SIG-M5 treated with dmso at 0.1 percent for 504 hours (cell line): Measurements from ENCODE around the gene TBX3.

Source experiments
- DNase-seq: peaks from one replicate; lab custom pipeline; 2025; ENCODE audit not compliant: unreplicated experiment; lab: John Stamatoyannopoulos, UW

TBX3 gene

DNA sequence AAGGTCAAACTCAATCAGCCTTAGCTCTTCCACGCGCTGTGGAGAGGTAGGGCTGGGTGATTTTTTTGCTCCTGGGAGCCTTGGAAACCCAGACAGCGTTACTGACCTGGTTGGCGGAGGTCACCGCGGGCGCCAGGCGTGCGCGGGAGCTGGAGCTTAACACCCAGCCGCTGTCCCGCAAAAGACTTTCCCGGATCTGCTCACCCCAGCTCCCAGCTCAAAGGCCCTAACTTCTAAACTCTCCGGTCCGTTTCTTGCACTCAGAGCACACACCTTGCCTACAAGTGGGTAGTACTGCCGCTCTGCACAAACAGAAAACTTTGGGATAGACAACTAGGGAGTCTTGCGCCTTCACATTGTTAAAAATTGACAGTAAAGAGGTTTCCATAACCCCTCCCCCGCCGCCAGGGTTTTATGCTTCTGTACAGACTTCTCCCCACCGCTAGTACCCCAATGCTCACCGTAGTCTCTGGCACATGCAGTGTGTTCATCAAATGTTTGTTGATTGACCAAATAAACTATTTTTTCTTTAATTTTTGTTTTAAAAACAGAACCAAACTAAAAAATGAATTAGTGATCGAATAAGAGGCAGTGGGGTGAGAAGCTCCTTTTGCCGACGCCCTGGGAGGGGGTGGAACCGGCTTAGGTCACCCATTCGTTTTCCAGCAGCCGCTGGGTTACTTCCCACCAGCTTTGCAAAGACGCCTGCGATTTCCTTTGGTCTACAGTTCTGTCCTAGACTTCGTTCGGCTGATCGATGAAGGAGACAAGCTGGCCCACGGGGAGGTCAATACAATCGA lies 12.7 kb upstream of the TBX3 start:
- no peak for DNase-seq

DNA sequence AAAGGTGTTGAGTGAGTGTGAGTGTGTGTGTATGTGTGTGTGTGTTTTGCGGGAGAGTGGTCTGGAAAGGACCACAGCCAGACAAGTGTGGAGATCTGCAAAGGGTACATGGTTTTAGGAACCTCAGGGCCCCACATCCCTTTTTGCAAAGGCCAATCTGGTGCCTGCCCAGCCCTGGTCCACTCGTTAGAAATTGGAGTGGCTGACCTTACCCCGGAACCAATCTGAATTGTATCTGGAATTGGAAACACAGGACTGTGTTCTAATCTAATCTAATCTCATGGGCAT lies 11.3 kb upstream of the TBX3 start:
- no peak for DNase-seq

DNA sequence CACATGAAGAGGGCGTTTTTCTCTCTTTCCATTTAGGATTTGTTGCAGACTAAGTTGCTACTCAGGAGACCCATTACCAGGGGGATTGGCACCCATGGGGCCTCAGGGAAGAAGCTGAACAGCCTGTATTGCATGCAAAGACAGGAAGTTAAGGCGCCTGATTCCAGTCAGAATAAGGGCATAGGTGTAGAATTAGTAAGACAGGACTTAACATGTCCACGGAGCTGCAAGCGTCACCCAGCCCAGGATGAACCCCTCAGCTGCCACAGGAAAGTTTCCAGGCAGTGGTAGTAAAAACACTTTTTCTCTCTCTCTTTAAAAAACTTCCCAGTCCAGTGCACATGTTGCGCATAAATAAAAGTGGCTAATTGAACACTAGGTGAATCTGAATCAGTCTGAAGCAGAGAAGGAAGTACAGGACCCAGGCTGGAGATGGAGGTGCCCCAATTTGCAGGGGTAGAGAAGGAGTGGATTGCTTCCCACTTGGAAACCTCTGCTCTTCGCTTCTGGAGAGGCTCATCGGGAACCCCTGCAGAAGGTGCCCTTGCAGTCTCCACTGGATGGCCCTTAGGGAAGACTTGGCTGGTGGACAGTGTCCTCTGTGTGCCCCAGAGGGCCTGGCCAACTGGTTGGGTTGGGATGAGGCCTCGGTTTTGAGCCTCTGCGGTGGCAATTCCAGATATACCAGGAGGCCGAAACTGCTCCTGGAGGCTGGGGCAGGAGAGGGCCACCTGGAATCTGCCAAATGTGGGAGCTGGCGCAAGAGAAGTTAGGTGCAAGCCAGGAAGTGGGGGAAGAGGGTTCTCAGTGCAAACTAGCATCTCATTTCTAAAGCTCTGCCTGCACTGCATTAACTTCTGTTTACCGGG lies 10.7 kb upstream of the TBX3 start:
- DNase-seq: no peak

DNA sequence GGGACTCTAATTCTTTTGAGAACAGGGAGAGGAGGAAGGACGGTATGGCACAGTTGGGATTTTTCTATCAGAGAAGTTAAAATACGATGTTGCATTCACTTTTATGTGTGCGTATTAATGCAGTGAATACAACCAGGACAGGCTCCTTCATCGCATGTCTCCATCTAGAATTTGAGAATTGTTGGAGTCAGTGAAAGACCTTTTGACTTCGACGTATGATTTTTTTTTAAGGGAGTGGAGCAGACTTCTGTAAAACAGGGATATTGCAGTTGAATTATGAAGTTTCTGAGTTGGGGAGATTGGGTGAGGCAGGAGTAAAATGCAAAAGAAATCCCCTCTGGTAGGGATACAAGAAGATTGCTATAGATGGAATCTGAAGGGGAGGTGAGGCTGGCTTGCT lies 9.6 kb upstream of the TBX3 start:
- DNase-seq: no peak

DNA sequence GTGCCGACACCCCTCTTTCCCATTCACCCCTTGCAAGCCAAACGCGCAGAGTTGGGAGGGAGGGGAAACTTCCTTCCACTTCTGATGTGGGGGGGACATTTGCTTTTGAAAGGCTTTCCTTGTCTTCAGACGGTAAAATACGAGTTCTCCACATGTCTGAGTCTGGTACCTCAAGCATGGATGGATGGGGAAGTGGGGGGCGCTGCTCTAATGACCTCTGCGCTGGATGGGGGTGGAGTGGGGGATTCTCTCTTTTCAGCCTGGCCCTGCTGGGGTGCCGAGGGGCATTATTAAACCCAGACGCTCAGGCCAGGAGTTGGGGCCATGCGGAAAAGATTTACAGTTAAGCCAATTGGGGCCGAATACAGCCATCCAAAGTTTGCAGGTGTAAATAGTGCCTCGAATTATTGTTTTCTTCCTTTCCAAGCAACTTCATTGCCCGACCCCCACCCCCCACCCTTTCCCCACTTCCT lies 9.1 kb upstream of the TBX3 start:
- DNase-seq: no peak

DNA sequence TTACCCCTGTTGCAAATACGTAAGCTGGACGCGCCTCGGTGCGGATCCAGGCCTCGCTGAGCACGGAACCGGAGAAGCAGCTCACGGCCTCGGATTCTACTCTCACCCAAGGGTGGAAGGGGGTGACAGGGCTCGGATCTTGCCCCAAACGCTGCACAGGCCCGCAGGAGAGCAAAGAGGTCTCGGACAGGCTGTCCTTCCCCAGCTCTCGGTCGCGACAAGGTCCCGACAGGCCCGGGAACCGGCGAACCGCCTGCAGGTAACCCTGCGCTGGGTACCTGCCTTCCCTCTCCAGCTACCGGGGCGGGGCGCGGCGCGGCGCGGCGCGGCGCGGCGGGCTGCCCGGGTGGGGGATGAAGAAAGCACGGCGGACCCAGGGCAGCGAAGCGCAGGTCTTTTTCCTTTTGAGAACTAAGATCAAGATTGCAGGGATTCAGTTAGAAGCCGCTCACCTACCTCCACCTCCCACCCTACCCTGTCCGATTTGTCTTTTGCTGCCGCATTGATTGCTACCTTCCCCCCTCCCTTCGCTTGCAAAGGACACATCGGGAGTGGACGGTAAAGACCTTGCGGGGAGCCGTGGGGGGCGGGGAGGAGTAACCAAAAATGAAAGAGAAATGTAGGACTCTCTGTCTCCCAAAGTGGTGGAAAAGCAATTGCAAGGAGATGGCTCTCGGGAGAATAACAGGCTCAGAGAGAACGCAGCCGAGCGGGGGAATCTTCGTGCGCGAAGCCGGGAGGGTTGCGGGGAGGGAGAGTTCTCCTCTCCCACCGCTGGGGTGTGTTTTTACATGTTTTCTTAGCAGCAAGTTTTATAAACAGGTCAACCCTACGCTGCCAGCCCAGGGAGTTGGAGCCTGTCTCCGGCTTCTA lies 8.4 kb upstream of the TBX3 start:
- DNase-seq: no peak

DNA sequence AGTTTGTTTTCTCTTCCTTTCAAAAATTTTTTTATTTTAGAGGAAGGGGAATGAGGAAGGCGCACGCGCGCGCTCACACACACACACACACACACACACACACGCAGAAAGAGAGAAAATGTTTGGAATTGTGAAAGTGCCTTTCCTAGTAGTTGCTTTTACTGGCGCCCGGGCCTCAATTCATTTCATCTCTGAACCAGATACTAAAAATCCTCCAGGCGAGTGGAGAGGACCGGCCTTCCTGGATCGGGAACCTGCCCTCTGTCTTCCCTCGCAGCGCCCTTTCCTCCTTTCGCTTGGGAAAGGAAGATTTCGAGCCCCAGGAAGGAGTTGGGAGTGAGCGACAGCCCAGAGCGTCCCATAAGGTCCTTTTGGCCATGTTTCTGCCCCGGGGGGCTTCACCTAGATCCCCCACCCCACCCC lies 7.8 kb upstream of the TBX3 start:
- DNase-seq: no peak

DNA sequence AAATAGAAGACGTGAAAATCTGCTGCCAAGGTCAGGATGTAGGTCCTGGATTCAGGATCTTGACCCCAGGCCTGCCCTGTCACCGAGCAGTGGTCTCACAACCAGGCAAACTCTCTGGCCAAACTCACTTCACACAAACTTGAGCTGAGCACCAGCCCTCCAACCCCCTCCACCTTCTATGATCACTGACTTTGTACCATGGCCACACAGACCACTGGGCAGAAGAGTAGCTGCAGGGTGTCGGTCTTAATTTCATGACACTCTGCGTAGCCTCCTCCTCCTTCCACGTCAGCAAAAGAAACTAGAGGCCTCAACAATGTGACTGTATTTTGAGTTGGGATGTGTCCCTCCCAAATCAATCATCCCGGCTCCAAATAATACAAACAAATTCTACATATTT lies 7.2 kb upstream of the TBX3 start:
- DNase-seq: no peak

DNA sequence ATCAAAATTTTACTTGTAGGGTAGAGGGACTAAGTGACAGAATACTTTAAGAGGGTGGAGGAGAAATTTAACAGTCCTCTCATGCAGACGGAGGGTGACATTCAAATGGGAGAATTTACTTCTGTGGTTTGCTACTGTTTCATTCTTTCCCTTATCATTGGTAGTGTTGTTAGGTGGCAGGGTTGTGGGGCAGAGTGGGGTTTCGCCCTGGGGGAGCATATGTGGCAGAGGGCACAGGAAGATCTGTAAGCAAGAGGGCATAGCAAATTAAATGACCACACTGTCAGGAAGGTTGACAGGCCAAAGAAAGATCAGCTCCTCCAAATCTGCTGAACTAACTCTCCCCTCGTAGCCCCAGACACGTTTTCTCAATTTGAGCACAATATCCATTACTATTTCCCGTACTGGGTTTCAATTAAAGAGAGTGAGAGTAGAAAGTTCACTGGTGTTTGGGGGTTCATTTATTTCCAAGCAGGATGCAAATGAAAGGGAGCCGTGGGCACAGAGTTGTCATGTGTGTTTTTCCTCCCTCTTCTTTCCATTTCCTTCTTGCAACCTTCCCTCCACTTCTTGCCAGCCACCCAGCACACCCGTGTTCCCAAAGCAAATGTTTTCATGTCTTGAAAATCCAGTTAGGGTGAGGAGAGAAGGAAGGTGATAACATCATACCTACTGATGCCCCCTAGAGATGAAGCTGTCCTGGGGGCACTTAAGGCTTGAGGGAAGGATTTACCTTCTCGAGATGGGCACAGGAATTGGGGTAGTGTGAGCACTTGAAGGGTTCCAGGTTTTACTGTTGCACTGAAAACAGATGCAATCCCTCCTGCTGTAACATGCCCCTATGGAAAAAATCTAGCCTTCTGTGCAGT lies 6.5 kb upstream of the TBX3 start:
- no peak for DNase-seq

DNA sequence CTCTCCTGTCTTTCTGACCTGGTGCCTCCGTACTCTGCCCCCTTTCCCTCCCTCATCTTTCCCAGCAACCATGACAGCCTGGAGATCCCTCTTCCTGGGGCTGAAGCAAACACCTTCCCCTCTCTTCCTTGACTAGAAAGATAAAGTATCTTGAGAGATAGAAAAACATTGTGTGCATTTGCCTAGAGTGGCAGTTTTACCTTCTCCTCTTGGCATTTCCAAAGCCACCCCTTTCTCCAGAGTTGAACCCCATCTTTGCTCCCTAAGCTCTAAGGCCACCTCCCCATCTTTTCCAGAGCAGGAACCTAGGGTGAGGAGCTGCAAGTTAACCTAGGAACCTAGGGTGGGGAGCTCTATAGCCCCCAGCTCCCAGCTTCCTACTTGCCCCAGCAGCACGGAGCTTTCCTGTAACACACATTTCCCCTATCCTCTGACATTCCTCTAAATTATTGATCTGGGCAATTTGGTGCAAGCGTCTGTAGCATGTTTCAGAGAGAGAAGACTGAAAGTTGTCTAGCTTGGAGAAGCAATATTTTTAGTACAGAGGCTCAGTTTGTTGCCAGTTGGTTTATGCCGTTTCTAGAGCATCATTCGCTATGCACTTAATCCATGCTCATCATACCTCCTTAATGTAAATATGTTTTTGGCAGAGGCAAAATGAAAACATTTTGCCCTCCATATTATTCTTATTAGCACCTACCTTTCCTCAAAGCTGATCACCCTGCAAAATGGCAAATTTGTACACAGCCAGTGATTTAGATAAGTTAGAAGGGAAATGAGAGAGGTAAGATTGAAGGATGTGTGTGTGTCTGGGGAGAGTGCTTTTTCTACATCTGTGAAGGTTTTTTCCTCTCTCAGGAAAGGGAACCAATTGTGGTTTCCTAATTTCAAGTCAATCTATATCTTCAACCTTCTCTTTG lies 5.4 kb upstream of the TBX3 start:
- DNase-seq: no peak

DNA sequence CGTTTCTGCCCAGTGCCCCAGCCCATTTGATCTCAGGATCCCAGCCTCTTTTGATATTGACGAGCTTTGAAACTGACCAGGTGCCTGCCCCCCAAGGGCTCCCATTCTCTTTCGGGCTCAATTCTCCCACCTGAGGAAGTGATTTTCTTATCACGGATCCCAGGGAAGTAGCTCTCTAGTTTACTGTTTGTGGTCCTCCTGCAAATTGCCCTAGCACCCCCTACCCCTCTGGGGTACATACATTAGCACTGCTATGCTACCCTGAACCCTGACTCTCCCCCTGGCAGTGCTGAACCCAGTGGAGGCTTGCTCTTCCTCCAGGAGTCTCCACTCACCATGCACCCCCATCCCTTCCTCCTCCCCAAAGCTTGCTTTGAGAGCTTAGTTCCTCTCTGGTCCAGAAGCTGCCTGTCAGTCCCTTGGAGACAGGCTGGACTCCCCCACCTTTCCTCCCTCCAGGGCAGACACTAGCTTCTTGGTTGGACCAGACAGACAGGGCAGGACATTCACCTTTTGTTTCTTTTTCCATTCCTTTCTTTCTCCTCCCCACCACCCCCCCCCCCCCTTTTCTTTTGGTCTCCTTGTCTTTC lies 4.4 kb upstream of the TBX3 start:
- peak; percentile 8 for DNase-seq

DNA sequence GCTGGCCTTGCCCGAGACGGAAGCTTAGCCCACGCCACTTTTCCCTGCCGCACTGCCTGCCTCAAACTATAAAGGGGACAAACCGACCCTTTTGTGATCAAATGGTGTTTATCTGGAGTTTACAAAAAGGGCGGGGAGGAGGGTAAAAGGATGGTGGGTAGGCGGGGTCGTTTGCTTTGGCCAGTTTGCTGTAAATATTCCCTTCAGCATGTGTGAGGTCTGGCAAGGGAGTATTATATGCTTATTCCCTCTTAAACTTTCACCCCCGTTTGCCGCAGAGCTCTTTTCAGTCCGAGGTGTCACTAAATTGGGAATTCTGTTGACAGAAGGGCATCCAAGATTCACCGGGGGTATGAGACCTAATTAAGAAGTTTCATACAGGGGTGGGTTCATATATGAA lies 3.8 kb upstream of the TBX3 start:
- DNase-seq: no peak

DNA sequence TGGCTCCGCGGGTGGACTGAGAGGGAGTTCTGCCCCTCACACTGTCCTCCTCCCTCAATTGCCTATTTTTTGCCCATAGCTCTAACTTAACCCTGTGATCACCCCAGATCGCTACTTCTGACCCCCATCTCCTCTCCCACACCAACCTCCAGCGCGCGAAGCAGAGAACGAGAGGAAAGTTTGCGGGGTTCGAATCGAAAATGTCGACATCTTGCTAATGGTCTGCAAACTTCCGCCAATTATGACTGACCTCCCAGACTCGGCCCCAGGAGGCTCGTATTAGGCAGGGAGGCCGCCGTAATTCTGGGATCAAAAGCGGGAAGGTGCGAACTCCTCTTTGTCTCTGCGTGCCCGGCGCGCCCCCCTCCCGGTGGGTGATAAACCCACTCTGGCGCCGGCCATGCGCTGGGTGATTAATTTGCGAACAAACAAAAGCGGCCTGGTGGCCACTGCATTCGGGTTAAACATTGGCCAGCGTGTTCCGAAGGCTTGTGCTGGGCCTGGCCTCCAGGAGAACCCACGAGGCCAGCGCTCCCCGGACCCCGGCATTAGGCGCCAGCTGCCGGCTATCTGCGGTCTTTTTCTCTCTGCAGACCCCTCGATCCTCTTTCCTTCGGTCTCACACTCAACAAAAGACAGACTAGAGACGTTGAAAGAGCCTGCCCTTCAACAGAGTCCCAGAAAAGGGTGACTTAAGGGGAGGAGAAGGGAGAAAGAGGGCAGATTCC lies 3.0 kb upstream of the TBX3 start:
- DNase-seq: no peak

DNA sequence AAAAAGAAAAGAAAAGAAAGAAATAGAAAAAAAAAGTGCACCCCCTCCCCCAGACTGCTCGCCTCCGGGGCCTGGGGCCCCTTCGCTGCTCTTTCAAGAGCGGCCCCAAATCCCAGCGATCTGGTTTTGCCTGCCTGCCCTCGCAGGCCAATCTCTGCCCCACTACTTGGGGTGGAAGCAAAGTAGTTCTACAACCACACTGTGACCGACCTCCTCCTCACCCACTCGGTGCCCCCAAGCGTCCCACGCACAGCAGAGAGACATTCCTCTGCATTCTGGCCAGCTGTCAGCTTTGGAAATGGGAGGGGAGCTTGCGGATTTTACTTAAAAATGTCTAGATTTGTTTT lies 2.4 kb upstream of the TBX3 start:
- DNase-seq: no peak

DNA sequence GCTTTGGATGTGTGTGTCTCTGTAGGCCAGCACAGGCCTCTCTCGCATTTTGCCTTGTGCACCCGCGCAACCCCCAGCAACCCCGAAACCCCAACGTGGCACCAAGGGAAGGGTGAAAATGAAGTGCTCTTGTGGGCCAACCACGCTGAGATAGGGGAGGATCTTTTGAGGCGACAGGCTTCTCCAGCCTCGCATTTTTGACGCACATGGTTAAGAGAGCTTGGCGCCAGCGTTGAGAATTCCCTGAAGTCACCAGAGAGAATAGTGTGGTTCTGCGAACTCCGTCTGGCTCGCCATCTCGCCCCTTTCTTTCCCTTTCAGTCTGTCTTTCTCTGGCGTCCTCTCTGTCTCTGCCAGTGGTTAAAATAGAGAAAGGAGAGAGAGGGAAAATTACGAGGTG lies 1.9 kb upstream of the TBX3 start:
- no peak for DNase-seq

DNA sequence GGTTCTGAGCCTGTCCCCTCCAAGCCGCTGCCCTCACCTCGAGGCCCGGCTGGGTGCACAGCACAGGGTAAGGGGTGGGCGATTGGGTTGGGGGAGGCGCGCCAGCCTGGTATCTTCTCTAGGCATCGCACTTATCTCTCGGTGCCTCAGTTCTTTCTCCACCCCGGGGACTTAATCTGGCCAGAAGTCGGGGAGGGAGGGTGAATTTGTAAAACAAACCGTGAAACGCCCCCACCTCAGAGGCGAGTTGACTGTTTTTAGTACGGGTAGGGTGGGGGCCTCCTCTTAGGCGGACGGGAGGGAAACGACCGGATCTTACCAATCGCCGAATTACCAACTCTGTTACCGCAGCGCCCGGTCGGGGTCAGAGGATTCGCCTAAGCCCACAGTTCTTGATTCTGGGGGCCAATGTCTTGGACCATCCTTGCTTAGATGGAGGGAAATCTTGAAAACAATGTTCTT lies 1.4 kb upstream of the TBX3 start:
- no peak for DNase-seq

DNA sequence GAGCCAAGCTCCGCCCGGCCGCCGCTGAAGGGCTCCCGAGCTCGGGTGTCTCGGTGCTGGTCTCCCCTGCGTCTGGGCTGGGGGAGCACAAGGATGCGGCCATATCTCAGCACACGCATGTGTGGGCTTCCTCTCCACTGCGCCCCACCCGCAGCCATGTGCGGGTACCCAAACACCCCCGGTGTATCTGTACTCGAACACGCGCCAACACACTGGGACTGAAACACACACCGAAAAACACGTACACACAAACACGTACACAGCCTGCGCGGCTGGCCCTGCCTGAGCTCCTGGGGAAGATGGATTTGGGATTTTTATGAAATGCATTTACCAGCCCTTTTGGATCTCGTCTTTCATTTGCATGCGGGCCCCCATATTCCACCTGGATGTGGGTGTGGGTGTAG lies 897 bp upstream of the TBX3 start:
- DNase-seq: no peak

DNA sequence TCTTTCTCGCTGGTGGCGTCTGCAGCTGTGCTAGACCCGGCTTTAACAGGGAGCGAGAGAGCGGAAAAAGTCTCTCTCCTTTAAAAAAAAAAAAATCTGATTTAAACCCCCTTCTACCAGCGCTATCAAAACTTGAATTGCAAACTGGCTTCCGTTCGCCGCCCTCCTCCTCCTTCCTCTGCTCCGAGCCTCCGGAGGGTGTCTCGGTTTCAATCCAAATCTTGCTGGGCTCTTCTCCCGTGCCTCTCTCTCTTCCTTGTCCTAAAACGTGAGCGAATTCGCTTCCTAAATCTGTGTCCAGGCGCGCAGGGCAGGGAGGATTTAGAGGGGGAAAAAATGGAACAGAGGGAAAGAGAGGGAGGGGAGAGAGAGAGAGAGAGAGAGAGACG lies 272 bp downstream of the TBX3 start:
- DNase-seq: no peak
